ENCODE results near the gene KDM5B. TPM values are rescaled to one million over a fixed set of nuclear protein-coding genes. Genes with fewer than 3 reads are reported as not detected.

The KDM5B gene
- total RNA-seq, 1 experiment from 2014 or later: 83.6 TPM

- CTCF ChIA-PET: no interaction called here
- Histone ChIP-seq H3K4me3 (ENCODE audit: low read depth in 2 of 2, low read length in 2 of 2) (no peak overlapping the region), H3K27ac (ENCODE audit: low read length) (no peak overlapping the region)
These were observed 14.0 kb downstream of the KDM5B start for GRCh38 chr1:202794051-202794740.

GRCh38 chr1:202791077-202791747 lies 17.0 kb downstream of the KDM5B start:
- Histone ChIP-seq H3K9me3 (ENCODE audit: control insufficient read depth, insufficient read depth, low read depth, low read length) (no peaks in the 10 kb centered on the region), H3K27ac (ENCODE audit: low read length) (no peak overlapping the region), H3K27me3 (ENCODE audit: control insufficient read depth, insufficient read depth, low read length) (no peaks in the 10 kb centered on the region), H3K4me1 (ENCODE audit: control insufficient read depth, insufficient read depth, low read length) (peaks cover 9% of the 10 kb centered on the region), H3K36me3 (ENCODE audit: control insufficient read depth, insufficient read depth, low read length) (no peaks in the 10 kb centered on the region), H3K4me3 (ENCODE audit: low read depth in 2 of 2, low read length in 2 of 2) (no peak overlapping the region)
- no peak for DNase-seq (ENCODE audit: low read depth, low spot score)
- CTCF ChIA-PET: no interaction called here
- in situ Hi-C loops (cut with HindIII; ENCODE audit: low pct_unique_long_range_greater_than_20kb, low sequenced_read_pairs) (no loop called here), intact Hi-C loops (cut with micrococcal nuclease; ENCODE audit: unreplicated experiment) (no loop called here)
- ATAC-seq: no peak
- POLR2A ChIA-PET: no interaction called here
- no TSS peak for BruUV-seq (replicated peaks)
- TF ChIP-seq POLR2AphosphoS5 (IDR thresholded peaks at IDR 0.05; ENCODE audit: low read depth, low read length) (no peak), SIN3A (IDR thresholded peaks at IDR 0.05; ENCODE audit: borderline replicate concordance, insufficient read depth, low read depth, low read length) (no peak), TCF7L2 (IDR thresholded peaks at IDR 0.05; ENCODE audit: low read depth, low read length) (no peak), REST (IDR thresholded peaks at IDR 0.05; ENCODE audit: insufficient read depth in 1 of 2, low read depth in 2 of 2, low read length in 1 of 2) (no peak)

More at GRCh38 chr1:202794051-202794740, 14.0 kb downstream of the KDM5B start:
- H3K27me3 ChIP-seq (ENCODE audit: control insufficient read depth, insufficient read depth, low read length): no peaks in the 10 kb centered on the region
- intact Hi-C loops (cut with micrococcal nuclease; ENCODE audit: unreplicated experiment): no loop called here
- TSS peak; percentile 8 for BruUV-seq (replicated peaks)
- no peaks in the 10 kb centered on the region for H3K9me3 ChIP-seq (ENCODE audit: control insufficient read depth, insufficient read depth, low read depth, low read length)
- H3K4me1 ChIP-seq (ENCODE audit: control insufficient read depth, insufficient read depth, low read length): peaks cover 9% of the 10 kb centered on the region
- no peaks in the 10 kb centered on the region for H3K36me3 ChIP-seq (ENCODE audit: control insufficient read depth, insufficient read depth, low read length)
- TF ChIP-seq SIN3A (IDR thresholded peaks at IDR 0.05; ENCODE audit: borderline replicate concordance, insufficient read depth, low read depth, low read length): no peak
- TF ChIP-seq REST (IDR thresholded peaks at IDR 0.05; ENCODE audit: insufficient read depth in 1 of 2, low read depth in 2 of 2, low read length in 1 of 2): no peak
- no peak for TF ChIP-seq POLR2AphosphoS5 (IDR thresholded peaks at IDR 0.05; ENCODE audit: low read depth, low read length)
- no peak for TF ChIP-seq TCF7L2 (IDR thresholded peaks at IDR 0.05; ENCODE audit: low read depth, low read length)
- no peak for TF ChIP-seq CTCF (IDR thresholded peaks at IDR 0.05)
- in situ Hi-C loops (cut with HindIII; ENCODE audit: low pct_unique_long_range_greater_than_20kb, low sequenced_read_pairs): no loop called here
- ATAC-seq (no peak), DNase-seq (ENCODE audit: low read depth, low spot score) (no peak)
- POLR2A ChIA-PET: no interaction called here

All from Panc1 (cell line).